ENCODE measurements around the gene PARD3.

The PARD3 gene

DNA sequence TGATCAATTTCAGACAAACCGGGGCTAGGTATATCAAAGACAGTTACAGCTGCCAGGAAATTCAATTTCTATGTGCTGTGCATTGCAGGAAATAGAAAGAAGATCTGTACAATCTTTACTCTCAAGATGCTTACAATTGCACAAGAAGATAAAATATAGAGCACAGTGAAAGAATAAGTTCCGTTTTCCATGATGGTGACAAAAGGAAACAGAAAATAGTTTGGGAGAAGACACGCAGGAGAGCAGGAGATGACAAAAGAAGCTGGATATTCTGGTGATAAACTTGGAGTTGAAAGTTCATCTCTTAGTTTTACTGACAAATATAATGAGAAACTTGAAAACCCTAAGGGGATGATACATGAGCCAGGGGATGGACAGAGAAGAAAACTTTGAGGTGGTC, 646.0 kb downstream of the PARD3 start:
- DNase-seq = no peak

DNA sequence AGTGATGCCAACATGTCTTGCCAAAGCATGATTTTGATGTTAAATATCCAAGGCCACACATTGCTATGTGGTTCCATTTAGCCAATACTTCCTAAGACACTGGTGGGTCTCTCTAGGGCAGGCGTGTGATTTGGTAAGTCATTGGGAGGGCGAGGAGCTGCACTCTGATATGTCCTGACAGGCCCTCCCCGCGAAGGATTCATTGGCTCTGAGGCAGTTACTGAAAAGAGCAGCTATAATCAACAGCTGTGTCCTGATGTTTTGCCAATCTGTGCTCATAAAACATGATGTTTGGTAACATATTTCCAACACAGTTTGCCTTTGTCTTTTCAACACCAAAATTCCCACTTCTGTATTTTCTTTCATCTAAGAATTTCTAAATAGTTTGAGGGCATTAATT, 646.7 kb downstream of the PARD3 start:
- DNase-seq = no peak

DNA sequence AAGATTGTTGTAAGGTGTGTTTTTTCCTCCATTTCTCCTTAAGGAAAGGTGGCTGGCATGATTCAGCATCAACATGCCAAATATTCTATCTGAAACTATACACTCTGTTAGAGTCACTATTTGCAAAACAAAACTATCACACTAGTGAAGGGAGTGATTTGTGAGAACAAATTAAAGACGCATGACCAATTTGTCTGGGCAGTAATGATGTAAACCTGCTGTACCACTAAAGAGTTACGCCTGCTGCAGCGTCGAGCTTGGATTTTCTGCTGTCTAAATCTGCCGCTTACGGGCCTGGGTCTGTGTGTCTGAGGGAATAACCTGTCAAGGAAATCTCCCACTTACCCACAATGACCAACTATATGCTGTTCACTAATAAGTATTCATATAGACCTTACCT, 648.3 kb downstream of the PARD3 start:
- no peak for DNase-seq

DNA sequence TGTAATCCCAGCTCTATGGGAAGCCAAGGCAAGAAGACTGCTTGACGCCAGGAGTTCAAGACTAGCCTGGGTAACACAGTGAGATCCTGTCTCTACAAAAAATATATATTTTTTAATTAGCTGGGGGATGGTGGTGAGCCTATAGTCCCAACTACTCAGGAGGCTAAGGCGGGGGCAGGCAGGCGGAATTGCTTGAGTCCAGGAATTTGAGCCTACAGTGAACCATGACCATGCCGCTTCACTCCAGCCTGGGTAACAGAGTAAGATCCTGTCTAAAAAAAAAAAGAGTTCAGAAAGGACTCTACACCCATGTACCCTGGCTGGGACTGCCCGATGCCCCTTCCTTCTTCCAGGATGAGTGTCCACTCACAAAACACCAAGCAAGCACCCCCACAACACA, 648.7 kb downstream of the PARD3 start:
- DNase-seq = no peak

- no peak for DNase-seq
Measured at GRCh38 chr10:34164029-34164428, 651.1 kb downstream of the PARD3 start.

- no peak for DNase-seq
Measured at GRCh38 chr10:34163075-34163905, 651.8 kb downstream of the PARD3 start.

GRCh38 chr10:34161777-34162370, 653.2 kb downstream of the PARD3 start:
- DNase-seq = no peak

GRCh38 chr10:34160595-34160994, 654.5 kb downstream of the PARD3 start:
- no peak for DNase-seq

DNA sequence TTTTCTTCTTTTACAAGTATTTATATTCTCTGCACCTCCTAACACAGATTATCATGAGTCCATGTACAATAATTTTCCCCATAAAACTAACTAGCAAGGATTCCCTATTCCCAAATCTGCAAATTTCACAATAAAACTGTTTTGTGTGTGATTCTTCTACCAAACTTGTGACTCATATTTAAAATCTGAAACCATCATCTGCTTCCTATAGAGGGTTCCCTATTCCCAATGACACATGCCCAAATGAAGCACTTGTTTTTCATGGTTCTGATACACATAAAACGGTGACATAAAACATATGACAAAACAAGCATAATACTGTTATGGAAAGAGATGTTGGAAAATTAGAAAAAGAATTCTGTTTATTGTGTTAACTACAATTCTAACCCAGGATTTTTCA, 657.6 kb downstream of the PARD3 start:
- no peak for DNase-seq

- DNase-seq = no peak
Measured at GRCh38 chr10:34156781-34157425, 658.2 kb downstream of the PARD3 start.

DNA sequence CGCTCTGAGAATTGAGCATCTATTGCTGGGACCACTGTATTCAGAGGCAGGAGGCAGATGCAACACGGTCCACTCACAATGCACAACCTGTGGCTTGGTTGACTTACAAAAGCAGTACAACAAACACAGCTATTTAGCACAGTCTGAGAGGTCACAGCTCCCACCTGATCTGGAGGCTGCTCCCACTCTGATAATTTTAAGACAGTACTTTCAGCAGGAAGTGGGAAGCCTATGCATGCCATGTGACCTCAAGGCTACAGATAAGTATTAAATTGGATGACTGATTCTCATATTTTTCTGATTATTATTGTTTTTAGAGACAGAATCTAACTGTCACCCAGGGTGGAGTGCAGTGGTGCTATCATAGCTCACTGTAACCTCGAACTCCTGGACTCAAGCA, 659.3 kb downstream of the PARD3 start:
- DNase-seq = no peak

DNA sequence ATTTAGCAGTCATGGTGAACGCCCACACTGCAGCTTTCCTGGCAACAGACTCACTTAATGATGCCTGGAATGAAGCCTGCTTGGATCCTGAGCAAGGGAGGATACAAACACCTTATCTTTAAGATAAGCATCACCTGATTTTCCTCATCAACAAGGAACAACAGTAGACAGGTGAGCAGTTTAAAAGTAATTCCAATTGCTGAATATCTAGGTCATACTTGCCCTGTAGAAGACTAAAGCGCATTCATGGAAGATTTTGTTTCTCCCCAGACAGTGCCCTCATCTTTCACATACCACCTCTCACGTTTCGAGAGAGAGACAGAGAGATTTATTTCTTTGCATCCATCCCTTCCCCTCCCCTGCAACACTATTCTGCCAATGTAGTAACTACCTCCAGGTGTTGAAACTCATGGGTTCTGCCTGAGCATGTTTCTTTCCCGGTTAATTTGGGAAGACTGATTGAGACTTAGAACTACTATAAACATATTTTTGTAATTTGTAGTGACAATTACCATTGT, 660.7 kb downstream of the PARD3 start:
- DNase-seq = no peak

GRCh38 chr10:34153663-34154382, 661.3 kb downstream of the PARD3 start:
- DNase-seq = no peak

DNA sequence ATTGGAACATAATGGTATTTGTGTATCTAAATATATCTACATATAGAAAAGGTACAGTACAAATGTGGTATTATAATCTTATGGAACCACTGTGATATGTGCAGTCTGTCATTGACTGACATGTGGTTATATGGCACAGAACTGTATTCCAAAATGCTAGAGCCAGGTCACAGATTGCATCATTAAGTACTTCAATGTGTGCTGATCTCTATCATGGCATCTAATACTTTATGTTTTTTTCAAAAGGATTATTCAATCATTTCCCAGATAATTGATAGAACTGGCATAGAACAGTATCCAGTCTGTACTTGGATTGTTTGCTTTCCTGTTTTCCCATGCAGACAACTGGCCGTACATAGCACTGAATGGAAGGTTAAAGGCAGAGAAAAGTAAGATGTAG, 662.7 kb downstream of the PARD3 start:
- DNase-seq = no peak

DNA sequence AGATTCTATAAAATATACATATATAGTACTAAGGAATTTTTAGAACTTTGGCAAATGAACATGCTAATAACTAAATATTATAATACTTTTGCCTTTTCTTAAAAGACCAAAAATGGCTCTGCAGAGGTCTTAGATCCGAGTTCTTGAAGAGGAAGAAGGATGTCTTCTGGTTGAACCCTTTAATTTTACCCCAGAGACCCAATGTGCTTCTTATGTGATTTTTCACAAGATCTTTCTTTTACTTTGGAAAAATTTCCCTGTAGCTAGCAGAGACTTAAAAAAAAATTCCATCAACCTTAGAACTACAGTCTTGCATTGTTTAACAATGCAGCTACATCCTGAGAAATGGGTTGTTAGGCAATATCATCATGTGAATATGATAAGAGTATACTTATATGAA, 663.2 kb downstream of the PARD3 start:
- DNase-seq = no peak

DNA sequence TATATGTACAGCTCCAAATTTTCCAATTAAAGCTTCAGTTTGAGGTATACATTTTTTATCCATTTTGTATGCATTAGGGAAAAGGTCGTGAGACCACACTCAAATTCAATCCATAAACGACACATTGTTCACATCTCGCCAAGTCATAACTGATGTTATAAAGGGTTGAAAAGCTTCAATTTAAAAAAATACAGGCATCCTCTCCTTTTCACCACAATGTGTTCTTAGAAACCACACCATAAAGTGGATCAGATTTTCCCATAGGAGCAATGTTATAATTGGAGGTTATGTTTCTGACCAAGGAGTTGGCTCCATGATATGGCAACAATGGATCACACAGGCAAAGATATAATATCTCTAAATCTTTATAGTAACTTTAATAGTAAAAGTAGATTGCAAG, 663.6 kb downstream of the PARD3 start:
- no peak for DNase-seq

GRCh38 chr10:34150103-34150502, 665.0 kb downstream of the PARD3 start:
- DNase-seq = no peak

- no peak for DNase-seq
Measured at GRCh38 chr10:34148305-34148657, 666.8 kb downstream of the PARD3 start.

- DNase-seq = no peak
Measured at GRCh38 chr10:34147641-34148304, 667.3 kb downstream of the PARD3 start.

GRCh38 chr10:34145715-34146114, 669.4 kb downstream of the PARD3 start:
- no peak for DNase-seq

DNA sequence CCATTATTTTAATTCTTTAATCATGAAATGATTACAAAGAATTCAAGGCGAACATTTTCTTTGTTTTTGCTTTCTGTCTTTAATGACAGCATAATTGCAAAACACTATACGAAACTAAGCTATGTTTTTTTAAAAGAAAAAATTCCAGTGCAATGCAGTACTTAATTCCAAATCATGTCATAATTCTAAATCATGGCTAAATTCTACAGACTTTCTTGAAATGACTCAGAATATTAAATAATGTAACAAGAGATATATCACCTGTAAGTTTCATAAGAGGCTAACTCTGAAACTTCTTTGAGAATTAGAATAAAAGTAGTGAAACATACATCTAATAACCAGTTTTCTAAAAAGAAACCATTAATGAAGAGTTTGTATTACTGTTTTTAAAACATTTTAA, 671.6 kb downstream of the PARD3 start:
- no peak for DNase-seq

- no peak for DNase-seq
Measured at GRCh38 chr10:34141032-34141680, 673.9 kb downstream of the PARD3 start.

Measured in activated CD8-positive, alpha-beta memory T cell treated with anti-CD3 and anti-CD28 coated beads, Interleukin-2, amount 50 U/mL, for 48 hours (primary cell).